Measurements from ENCODE around the gene CYB561.

Gene CYB561

GRCh38 chr17:63407741-63408330 lies 38.3 kb downstream of the CYB561 start:
- DNase-seq (ENCODE audit: low read depth): no peak

- peak; percentile 76 for DNase-seq (ENCODE audit: low read depth)
These were observed 39.3 kb downstream of the CYB561 start for GRCh38 chr17:63406689-63407330.

GRCh38 chr17:63405741-63406261 lies 40.3 kb downstream of the CYB561 start:
- DNase-seq (ENCODE audit: low read depth): peak; percentile 67

- no peak for DNase-seq (ENCODE audit: low read depth)
These were observed 41.1 kb downstream of the CYB561 start for GRCh38 chr17:63405020-63405419.

- no peak for DNase-seq (ENCODE audit: low read depth)
These were observed 43.5 kb downstream of the CYB561 start for GRCh38 chr17:63402431-63403212.

GRCh38 chr17:63399856-63400255 lies 46.2 kb downstream of the CYB561 start:
- peak; percentile 40 for DNase-seq (ENCODE audit: low read depth)

GRCh38 chr17:63399316-63399715 lies 46.8 kb downstream of the CYB561 start:
- peak; percentile 56 for DNase-seq (ENCODE audit: low read depth)

GRCh38 chr17:63398680-63399079 lies 47.4 kb downstream of the CYB561 start:
- DNase-seq (ENCODE audit: low read depth): no peak

GRCh38 chr17:63395075-63395805 lies 50.9 kb downstream of the CYB561 start:
- DNase-seq (ENCODE audit: low read depth): peak; percentile 58

- DNase-seq (ENCODE audit: low read depth): no peak
These were observed 56.0 kb downstream of the CYB561 start for GRCh38 chr17:63390090-63390489.

GRCh38 chr17:63387656-63388340 lies 58.3 kb downstream of the CYB561 start:
- DNase-seq (ENCODE audit: low read depth): no peak

GRCh38 chr17:63382826-63383225 lies 63.3 kb downstream of the CYB561 start:
- DNase-seq (ENCODE audit: low read depth): no peak

Measured in GM04504 (cell line).